Activated T-helper 1 cell treated with anti-CD3 and anti-CD28 coated beads, Interleukin-12 subunit alpha, Interleukin-12 subunit beta, Interleukin-2, Interleukin-4 antibody, amounts not matched to agents 30 ng/mL and 10 ng/mL and 1 ng/mL, durations not matched to agents 14 hours and 24 hours and 36 hours (primary cell): ENCODE results near the gene CHL1. TPM values are rescaled to one million over a fixed set of nuclear protein-coding genes. Genes with fewer than 3 reads are reported as not detected.

Source experiments
- DNase-seq: peaks from one replicate; pipeline ENCODE4 v3.0.0; 2021; ENCODE audit warnings: low spot score
- H3K27ac Mint-ChIP-seq: one replicate; pipeline ENCODE4 v1.8.0; 2021; ENCODE audit warnings: mild to moderate bottlenecking, mixed read lengths
- H3K27me3 Mint-ChIP-seq: one replicate; pipeline ENCODE4 v1.8.0; 2022; ENCODE audit warnings: mild to moderate bottlenecking, moderate library complexity, mixed read lengths; ENCODE audit not compliant: insufficient read depth
- H3K36me3 Mint-ChIP-seq: one replicate; pipeline ENCODE4 v1.8.0; 2021; ENCODE audit warnings: low read depth, mixed read lengths
- H3K4me1 Mint-ChIP-seq: one replicate; pipeline ENCODE4 v1.8.0; 2021; ENCODE audit warnings: low read depth, mixed read lengths
- H3K4me3 Mint-ChIP-seq: one replicate; pipeline ENCODE4 v1.8.0; 2021; ENCODE audit warnings: mild to moderate bottlenecking, moderate library complexity, mixed read lengths
- H3K9me3 Mint-ChIP-seq: one replicate; pipeline ENCODE4 v1.8.0; 2021; ENCODE audit warnings: mixed read lengths
- intact Hi-C: fragments of 100-400 bp; cut with micrococcal nuclease; formaldehyde crosslinking; loops from one replicate; pipeline ENCODE4 v1.15.1; 2024
- total RNA-seq: library from RNA; stranded (reverse); gene quantifications from 2 replicates; pipeline ENCODE4 v1.2.3, GENCODE V29; 2022

CHL1 gene
- total RNA-seq, 1 donor from 2014 or later = not detected

GRCh38 chr3:339351-339750 lies 142.8 kb downstream of the CHL1 start:
- H3K4me1 Mint-ChIP-seq = no peaks in the 10 kb centered on the region
- no peaks in the 10 kb centered on the region for H3K9me3 Mint-ChIP-seq
- intact Hi-C loops = no loop called here
- no peak overlapping the region for H3K27ac Mint-ChIP-seq
- no peaks in the 10 kb centered on the region for H3K36me3 Mint-ChIP-seq
- no peaks in the 10 kb centered on the region for H3K27me3 Mint-ChIP-seq
- DNase-seq = no peak
- no peak overlapping the region for H3K4me3 Mint-ChIP-seq

- no peak overlapping the region for H3K27ac Mint-ChIP-seq
- H3K4me1 Mint-ChIP-seq = no peaks in the 10 kb centered on the region
- no peak overlapping the region for H3K4me3 Mint-ChIP-seq
- no peaks in the 10 kb centered on the region for H3K27me3 Mint-ChIP-seq
- H3K9me3 Mint-ChIP-seq = no peaks in the 10 kb centered on the region
- H3K36me3 Mint-ChIP-seq = no peaks in the 10 kb centered on the region
- intact Hi-C loops = no loop called here
- DNase-seq = no peak
Measured at GRCh38 chr3:341998-342397, 145.4 kb downstream of the CHL1 start.

GRCh38 chr3:346186-346585 lies 149.6 kb downstream of the CHL1 start:
- H3K4me3 Mint-ChIP-seq = no peak overlapping the region
- no peaks in the 10 kb centered on the region for H3K9me3 Mint-ChIP-seq
- no peaks in the 10 kb centered on the region for H3K4me1 Mint-ChIP-seq
- intact Hi-C loops = no loop called here
- H3K27ac Mint-ChIP-seq = no peak overlapping the region
- H3K36me3 Mint-ChIP-seq = no peaks in the 10 kb centered on the region
- no peak for DNase-seq
- H3K27me3 Mint-ChIP-seq = no peaks in the 10 kb centered on the region

- intact Hi-C loops = no loop called here
- Mint-ChIP-seq H3K36me3 (no peaks in the 10 kb centered on the region), H3K9me3 (no peaks in the 10 kb centered on the region), H3K4me1 (no peaks in the 10 kb centered on the region), H3K27me3 (no peaks in the 10 kb centered on the region), H3K4me3 (no peak overlapping the region), H3K27ac (no peak overlapping the region)
- no peak for DNase-seq
Measured at GRCh38 chr3:347581-347980, 151.0 kb downstream of the CHL1 start.

- no peaks in the 10 kb centered on the region for H3K36me3 Mint-ChIP-seq
- no peak overlapping the region for H3K4me3 Mint-ChIP-seq
- H3K9me3 Mint-ChIP-seq = no peaks in the 10 kb centered on the region
- intact Hi-C loops = no loop called here
- H3K4me1 Mint-ChIP-seq = no peaks in the 10 kb centered on the region
- no peak overlapping the region for H3K27ac Mint-ChIP-seq
- DNase-seq = no peak
- no peaks in the 10 kb centered on the region for H3K27me3 Mint-ChIP-seq
Measured at GRCh38 chr3:350871-351371, 154.4 kb downstream of the CHL1 start.

- Mint-ChIP-seq H3K27me3 (no peaks in the 10 kb centered on the region), H3K4me3 (no peak overlapping the region), H3K9me3 (no peaks in the 10 kb centered on the region), H3K4me1 (no peaks in the 10 kb centered on the region), H3K36me3 (no peaks in the 10 kb centered on the region), H3K27ac (no peak overlapping the region)
- intact Hi-C loops = no loop called here
- no peak for DNase-seq
Measured at GRCh38 chr3:352599-352998, 156.0 kb downstream of the CHL1 start.

- Mint-ChIP-seq H3K4me3 (no peak overlapping the region), H3K27me3 (no peaks in the 10 kb centered on the region)
Measured at GRCh38 chr3:353191-353739, 156.7 kb downstream of the CHL1 start.

GRCh38 chr3:354432-354831 lies 157.9 kb downstream of the CHL1 start:
- Mint-ChIP-seq H3K27ac (no peak overlapping the region), H3K4me1 (no peaks in the 10 kb centered on the region), H3K27me3 (no peaks in the 10 kb centered on the region), H3K36me3 (no peaks in the 10 kb centered on the region), H3K4me3 (no peak overlapping the region), H3K9me3 (peaks cover under 1% of the 10 kb centered on the region)
- DNase-seq = peak; percentile 2
- intact Hi-C loops = no loop called here

More at GRCh38 chr3:353191-353739, 156.7 kb downstream of the CHL1 start:
- no peaks in the 10 kb centered on the region for H3K4me1 Mint-ChIP-seq
- H3K27ac Mint-ChIP-seq = no peak overlapping the region
- no peaks in the 10 kb centered on the region for H3K9me3 Mint-ChIP-seq
- DNase-seq = no peak
- H3K36me3 Mint-ChIP-seq = no peaks in the 10 kb centered on the region
- intact Hi-C loops = no loop called here

- H3K4me1 Mint-ChIP-seq = no peaks in the 10 kb centered on the region
- no peak overlapping the region for H3K4me3 Mint-ChIP-seq
- no peaks in the 10 kb centered on the region for H3K27me3 Mint-ChIP-seq
- DNase-seq = no peak
- no peak overlapping the region for H3K27ac Mint-ChIP-seq
- H3K36me3 Mint-ChIP-seq = no peaks in the 10 kb centered on the region
- peaks cover 3% of the 10 kb centered on the region for H3K9me3 Mint-ChIP-seq
- intact Hi-C loops = no loop called here
Measured at GRCh38 chr3:355622-356021, 159.1 kb downstream of the CHL1 start.

- no peaks in the 10 kb centered on the region for H3K27me3 Mint-ChIP-seq
- no peaks in the 10 kb centered on the region for H3K36me3 Mint-ChIP-seq
Measured at GRCh38 chr3:356952-357351, 160.4 kb downstream of the CHL1 start.

GRCh38 chr3:359672-360071 lies 163.1 kb downstream of the CHL1 start:
- intact Hi-C loops = no loop called here
- Mint-ChIP-seq H3K9me3 (peaks cover 3% of the 10 kb centered on the region), H3K27ac (no peak overlapping the region), H3K4me3 (no peak overlapping the region), H3K36me3 (no peaks in the 10 kb centered on the region), H3K4me1 (no peaks in the 10 kb centered on the region), H3K27me3 (no peaks in the 10 kb centered on the region)
- no peak for DNase-seq

More at GRCh38 chr3:356952-357351, 160.4 kb downstream of the CHL1 start:
- H3K27ac Mint-ChIP-seq = no peak overlapping the region
- H3K9me3 Mint-ChIP-seq = peaks cover 3% of the 10 kb centered on the region
- H3K4me1 Mint-ChIP-seq = no peaks in the 10 kb centered on the region
- intact Hi-C loops = no loop called here
- no peak for DNase-seq
- no peak overlapping the region for H3K4me3 Mint-ChIP-seq

- Mint-ChIP-seq H3K36me3 (no peaks in the 10 kb centered on the region), H3K9me3 (peaks cover 3% of the 10 kb centered on the region), H3K27me3 (no peaks in the 10 kb centered on the region), H3K4me3 (no peak overlapping the region), H3K4me1 (no peaks in the 10 kb centered on the region), H3K27ac (no peak overlapping the region)
- intact Hi-C loops = no loop called here
- no peak for DNase-seq
Measured at GRCh38 chr3:362681-363338, 166.2 kb downstream of the CHL1 start.

- intact Hi-C loops = no loop called here
- peaks cover 3% of the 10 kb centered on the region for H3K9me3 Mint-ChIP-seq
- no peak overlapping the region for H3K27ac Mint-ChIP-seq
- H3K4me3 Mint-ChIP-seq = no peak overlapping the region
- no peaks in the 10 kb centered on the region for H3K4me1 Mint-ChIP-seq
- H3K27me3 Mint-ChIP-seq = no peaks in the 10 kb centered on the region
- no peak for DNase-seq
- H3K36me3 Mint-ChIP-seq = no peaks in the 10 kb centered on the region
Measured at GRCh38 chr3:364287-364686, 167.7 kb downstream of the CHL1 start.
